ENCODE measurements around the gene LAG3. TPM values are rescaled to one million over a fixed set of nuclear protein-coding genes. Genes with fewer than 3 reads are reported as not detected.
A peak's percentile ranks its signal among the peaks of the same experiment; 100 is the strongest.
"Not testable (repeated sequence)": the region's sequence is repeated elsewhere in the genome, so short reads cannot be mapped to it uniquely, and the experiment has no call there.

The LAG3 gene
- polyA plus RNA-seq (ENCODE audit: insufficient read length in 4 of 4) = 1 to 10 TPM in 2 of 4 donors, under 1 TPM in 2; 0.89 to 6.2 (median 2.1) TPM

- no peak for DNase-seq (ENCODE audit: low read depth in 4 of 4, low spot score in 3 of 4)
These were observed at the start of gene LAG3 for GRCh38 chr12:6772331-6772695. Gene LAG3, plus strand, starts transcription at chr12:6772520. Its CDS starts 333 bp downstream, at chr12:6772853.

- no peak for DNase-seq (ENCODE audit: low read depth in 4 of 4, low spot score in 3 of 4)
These were observed 49.5 kb upstream of the LAG3 start for GRCh38 chr12:6722863-6723262.

GRCh38 chr12:6723607-6724408 lies 48.5 kb upstream of the LAG3 start, which contains the start of gene COPS7A:
Gene COPS7A, plus strand, starts transcription at chr12:6724046. Its CDS starts 611 bp downstream, at chr12:6724657.
- DNase-seq (ENCODE audit: low read depth in 4 of 4, low spot score in 3 of 4) = peak; percentile 91 to 95 (median 93)

GRCh38 chr12:6724409-6724797 lies 47.9 kb upstream of the LAG3 start:
- no peak for DNase-seq (ENCODE audit: low read depth in 4 of 4, low spot score in 3 of 4)

GRCh38 chr12:6725350-6725749 lies 47.0 kb upstream of the LAG3 start:
- no peak for DNase-seq (ENCODE audit: low read depth in 4 of 4, low spot score in 3 of 4)

GRCh38 chr12:6729186-6729585 lies 43.1 kb upstream of the LAG3 start:
- DNase-seq (ENCODE audit: low read depth in 4 of 4, low spot score in 3 of 4) = no peak

GRCh38 chr12:6730169-6730568 lies 42.2 kb upstream of the LAG3 start:
- no peak for DNase-seq (ENCODE audit: low read depth in 4 of 4, low spot score in 3 of 4)

- DNase-seq (ENCODE audit: low read depth in 4 of 4, low spot score in 3 of 4) = no peak
These were observed 37.6 kb upstream of the LAG3 start for GRCh38 chr12:6734506-6735387.

- DNase-seq (ENCODE audit: low read depth in 4 of 4, low spot score in 3 of 4) = peak in 2 of 4 donors; percentile 22 to 39
These were observed 36.7 kb upstream of the LAG3 start for GRCh38 chr12:6735448-6736191.

GRCh38 chr12:6736754-6737153 lies 35.6 kb upstream of the LAG3 start:
- DNase-seq (ENCODE audit: low read depth in 4 of 4, low spot score in 3 of 4) = no peak

- not testable (repeated sequence) for DNase-seq (ENCODE audit: low read depth in 4 of 4, low spot score in 3 of 4)
These were observed 30.2 kb upstream of the LAG3 start for GRCh38 chr12:6742080-6742479.

GRCh38 chr12:6742834-6743233 lies 29.5 kb upstream of the LAG3 start:
- no peak for DNase-seq (ENCODE audit: low read depth in 4 of 4, low spot score in 3 of 4)

GRCh38 chr12:6743300-6743699 lies 29.0 kb upstream of the LAG3 start:
- not testable (repeated sequence) for DNase-seq (ENCODE audit: low read depth in 4 of 4, low spot score in 3 of 4)

GRCh38 chr12:6745741-6746525 lies 26.4 kb upstream of the LAG3 start:
- no peak for DNase-seq (ENCODE audit: low read depth in 4 of 4, low spot score in 3 of 4)

GRCh38 chr12:6747216-6747615 lies 25.1 kb upstream of the LAG3 start:
- DNase-seq (ENCODE audit: low read depth in 4 of 4, low spot score in 3 of 4) = no peak

- DNase-seq (ENCODE audit: low read depth in 4 of 4, low spot score in 3 of 4) = no peak
These were observed 23.6 kb upstream of the LAG3 start for GRCh38 chr12:6748761-6749160.

- DNase-seq (ENCODE audit: low read depth in 4 of 4, low spot score in 3 of 4) = no peak
These were observed 21.8 kb upstream of the LAG3 start for GRCh38 chr12:6750506-6750905.

- no peak for DNase-seq (ENCODE audit: low read depth in 4 of 4, low spot score in 3 of 4)
These were observed 20.6 kb upstream of the LAG3 start for GRCh38 chr12:6751767-6752166.

GRCh38 chr12:6752167-6752920 lies 20.0 kb upstream of the LAG3 start:
- DNase-seq (ENCODE audit: low read depth in 4 of 4, low spot score in 3 of 4) = no peak
